CD4-positive, alpha-beta T cell treated with Interleukin-6 at 100 ng/mL for 8 hours (primary cell): ENCODE data around the gene IL19.
"Not testable (repeated sequence)": the region's sequence is repeated elsewhere in the genome, so short reads cannot be mapped to it uniquely, and the experiment has no call there.

Experiments
- DNase-seq: peaks from one replicate; pipeline ENCODE4 v3.0.0-alpha.2; 2020; ENCODE audit warnings: mixed read lengths, low spot score

Gene IL19

GRCh38 chr1:206833801-206834200 is 63.2 kb downstream of the IL19 start:
- no peak for DNase-seq

GRCh38 chr1:206834217-206834616 is 63.6 kb downstream of the IL19 start:
- DNase-seq, result no peak

- DNase-seq, result no peak
Measured at GRCh38 chr1:206834711-206835110, 64.1 kb downstream of the IL19 start.

- no peak for DNase-seq
Measured at GRCh38 chr1:206835186-206835585, 64.6 kb downstream of the IL19 start.

GRCh38 chr1:206836111-206836510 is 65.5 kb downstream of the IL19 start:
- DNase-seq, result no peak

GRCh38 chr1:206839006-206839560 is 68.5 kb downstream of the IL19 start:
- DNase-seq, result no peak

- no peak for DNase-seq
Measured at GRCh38 chr1:206839857-206840256, 69.3 kb downstream of the IL19 start.

GRCh38 chr1:206841609-206842323 is 71.2 kb downstream of the IL19 start:
- no peak for DNase-seq

- DNase-seq, result no peak
Measured at GRCh38 chr1:206842854-206843253, 72.3 kb downstream of the IL19 start.

- DNase-seq, result no peak
Measured at GRCh38 chr1:206843626-206844025, 73.1 kb downstream of the IL19 start.

GRCh38 chr1:206846487-206846886 is 75.9 kb downstream of the IL19 start:
- no peak for DNase-seq

- no peak for DNase-seq
Measured at GRCh38 chr1:206847337-206847834, 76.8 kb downstream of the IL19 start.

GRCh38 chr1:206847946-206848345 is 77.4 kb downstream of the IL19 start:
- DNase-seq, result no peak

- DNase-seq, result no peak
Measured at GRCh38 chr1:206850401-206850800, 79.8 kb downstream of the IL19 start.

- DNase-seq, result no peak
Measured at GRCh38 chr1:206851341-206852010, 80.9 kb downstream of the IL19 start.

GRCh38 chr1:206852662-206853061 is 82.1 kb downstream of the IL19 start:
- DNase-seq, result not testable (repeated sequence)

- DNase-seq, result not testable (repeated sequence)
Measured at GRCh38 chr1:206853696-206854095, 83.1 kb downstream of the IL19 start.

- DNase-seq, result no peak
Measured at GRCh38 chr1:206854401-206855129, 84.0 kb downstream of the IL19 start.

GRCh38 chr1:206855859-206856258 is 85.3 kb downstream of the IL19 start:
- DNase-seq, result no peak

- no peak for DNase-seq
Measured at GRCh38 chr1:206856674-206857464, 86.3 kb downstream of the IL19 start.

GRCh38 chr1:206859082-206859521 is 88.5 kb downstream of the IL19 start:
- peak; percentile 10 for DNase-seq

- DNase-seq, result no peak
Measured at GRCh38 chr1:206860165-206860564, 89.6 kb downstream of the IL19 start.
